ENCODE results near the gene OXCT1. TPM values are rescaled to one million over a fixed set of nuclear protein-coding genes. Genes with fewer than 3 reads are reported as not detected.

Gene OXCT1
- total RNA-seq: 116 TPM
- long read RNA-seq, transcript OXCT1-201 (17 exons, 3,388 nt): major isoform, 594 of 667 reads
- long read RNA-seq, partial matches to known transcripts: 18 of 667 reads
- long read RNA-seq, other reads (novel, unspliced or antisense): 53 of 667 reads

GRCh38 chr5:41869724-41870626, at the start of gene OXCT1:
OXCT1 (minus strand) TSS chr5:41870425; CDS start chr5:41870358, 67 bp downstream.
- DNase-seq (peak; percentile 90), ATAC-seq (ENCODE audit: poor library complexity) (peak; percentile 84)
- intact Hi-C loops (cut with DNase I): no loop called here

GRCh38 chr5:41918105-41918504, 47.9 kb upstream of the OXCT1 start:
- intact Hi-C loops (cut with DNase I): no loop called here
- ATAC-seq (ENCODE audit: poor library complexity) (no peak), DNase-seq (no peak)

- DNase-seq (no peak), ATAC-seq (ENCODE audit: poor library complexity) (peak; percentile 42)
- intact Hi-C loops (cut with DNase I): no loop called here
Measured at GRCh38 chr5:41908374-41909079, 38.3 kb upstream of the OXCT1 start.

- intact Hi-C loops (cut with DNase I): no loop called here
- ATAC-seq (ENCODE audit: poor library complexity): no peak
- DNase-seq: no peak
Measured at GRCh38 chr5:41906151-41906550, 35.9 kb upstream of the OXCT1 start.

- intact Hi-C loops (cut with DNase I): no loop called here
- ATAC-seq (ENCODE audit: poor library complexity) (peak; percentile 99), DNase-seq (peak; percentile 99)
Measured at GRCh38 chr5:41903892-41904799, 33.9 kb upstream of the OXCT1 start, which contains the start of gene RIMOC1. RIMOC1 (plus strand) TSS chr5:41904344; CDS start chr5:41904368, 24 bp downstream.

- DNase-seq (no peak), ATAC-seq (ENCODE audit: poor library complexity) (no peak)
- intact Hi-C loops (cut with DNase I): no loop called here
Measured at GRCh38 chr5:41903382-41903891, 33.2 kb upstream of the OXCT1 start.

- DNase-seq (no peak), ATAC-seq (ENCODE audit: poor library complexity) (no peak)
- intact Hi-C loops (cut with DNase I): no loop called here
Measured at GRCh38 chr5:41896230-41896629, 26.0 kb upstream of the OXCT1 start.

- no peak for DNase-seq
- no peak for ATAC-seq (ENCODE audit: poor library complexity)
- intact Hi-C loops (cut with DNase I): no loop called here
Measured at GRCh38 chr5:41893074-41893851, 23.0 kb upstream of the OXCT1 start.

- intact Hi-C loops (cut with DNase I): no loop called here
- DNase-seq (no peak), ATAC-seq (ENCODE audit: poor library complexity) (no peak)
Measured at GRCh38 chr5:41892031-41892430, 21.8 kb upstream of the OXCT1 start.

- intact Hi-C loops (cut with DNase I): no loop called here
- ATAC-seq (ENCODE audit: poor library complexity) (no peak), DNase-seq (no peak)
Measured at GRCh38 chr5:41891066-41891707, 21.0 kb upstream of the OXCT1 start.

GRCh38 chr5:41885286-41885685, 15.1 kb upstream of the OXCT1 start:
- no peak for ATAC-seq (ENCODE audit: poor library complexity)
- DNase-seq: no peak
- intact Hi-C loops (cut with DNase I): no loop called here

- DNase-seq (no peak), ATAC-seq (ENCODE audit: poor library complexity) (no peak)
- intact Hi-C loops (cut with DNase I): no loop called here
Measured at GRCh38 chr5:41883936-41884335, 13.7 kb upstream of the OXCT1 start.

GRCh38 chr5:41883243-41883642, 13.0 kb upstream of the OXCT1 start:
- intact Hi-C loops (cut with DNase I): no loop called here
- ATAC-seq (ENCODE audit: poor library complexity): no peak
- DNase-seq: no peak

- no peak for DNase-seq
- intact Hi-C loops (cut with DNase I): no loop called here
- no peak for ATAC-seq (ENCODE audit: poor library complexity)
Measured at GRCh38 chr5:41882765-41883164, 12.5 kb upstream of the OXCT1 start.

- intact Hi-C loops (cut with DNase I): no loop called here
- DNase-seq: no peak
- no peak for ATAC-seq (ENCODE audit: poor library complexity)
Measured at GRCh38 chr5:41878643-41879478, 8.6 kb upstream of the OXCT1 start.

- ATAC-seq (ENCODE audit: poor library complexity) (no peak), DNase-seq (no peak)
- intact Hi-C loops (cut with DNase I): no loop called here
Measured at GRCh38 chr5:41878173-41878572, 7.9 kb upstream of the OXCT1 start.

All from Right ventricle myocardium superior (tissue), 1 donor.